Astrocyte (in vitro differentiated cells and primary cell): ENCODE measurements around the gene MLLT11. TPM values are rescaled to one million over a fixed set of nuclear protein-coding genes. Genes with fewer than 3 reads are reported as not detected.
A peak's percentile ranks its signal among the peaks of the same experiment; 100 is the strongest.
"Not testable (repeated sequence)": the region's sequence is repeated elsewhere in the genome, so short reads cannot be mapped to it uniquely, and the experiment has no call there.

Experiments used
- DNase-seq: peaks from one replicate; pipeline ENCODE4 v3.0.0-alpha.2; 2010; ENCODE audit warnings: low read depth
- FAIRE-seq: peaks from 2 replicates; lab custom pipeline; 2011; peaks lifted over from hg19 to GRCh38; lab: Jason Lieb, UNC
- H2AFZ ChIP-seq: 2 replicates; pipeline ENCODE4 v1.6.0; 2012; ENCODE audit warnings: low read depth, low read length, inconsistent platforms
- H3K27ac ChIP-seq: 2 replicates; pipeline ENCODE4 v1.5.1; 2011; ENCODE audit warnings: low read depth, low read length, inconsistent platforms
- H3K27me3 ChIP-seq: 2 replicates; pipeline ENCODE4 v1.6.0; 2011; ENCODE audit warnings: low read length, inconsistent platforms; ENCODE audit not compliant: insufficient read depth
- H3K36me3 ChIP-seq: 2 replicates; pipeline ENCODE4 v1.5.1; 2011; ENCODE audit warnings: low read length, inconsistent platforms; ENCODE audit not compliant: insufficient read depth
- H3K4me1 ChIP-seq: 2 replicates; pipeline ENCODE4 v1.5.1; 2011; ENCODE audit warnings: low read length, inconsistent platforms; ENCODE audit not compliant: insufficient read depth
- H3K4me2 ChIP-seq: 2 replicates; pipeline ENCODE4 v1.6.0; 2012; ENCODE audit warnings: low read length, inconsistent platforms
- H3K4me3 ChIP-seq: 2 replicates; pipeline ENCODE4 v1.5.1; 2011; ENCODE audit warnings: low read depth, mild to moderate bottlenecking, low read length, inconsistent platforms; ENCODE audit not compliant: insufficient read depth
- H3K79me2 ChIP-seq: 2 replicates; pipeline ENCODE4 v1.6.0; 2012; ENCODE audit warnings: mild to moderate bottlenecking, low read length, inconsistent platforms; ENCODE audit not compliant: insufficient read depth
- H3K9ac ChIP-seq: 2 replicates; pipeline ENCODE4 v1.6.0; 2012; ENCODE audit warnings: mild to moderate bottlenecking, low read length, inconsistent platforms
- H3K9me3 ChIP-seq: 2 replicates; pipeline ENCODE4 v1.5.1; 2012; ENCODE audit warnings: low read depth, mild to moderate bottlenecking, low read length, inconsistent platforms; ENCODE audit not compliant: insufficient read depth
- H4K20me1 ChIP-seq: 2 replicates; pipeline ENCODE4 v1.6.0; 2012; ENCODE audit warnings: low read length, inconsistent platforms; ENCODE audit not compliant: insufficient read depth
- H3K27ac Mint-ChIP-seq: one replicate; pipeline ENCODE4 v1.8.0; 2021; ENCODE audit warnings: mild to moderate bottlenecking, mixed read lengths; ENCODE audit not compliant: unreplicated experiment
- H3K27me3 Mint-ChIP-seq: one replicate; pipeline ENCODE4 v1.8.0; 2021; ENCODE audit warnings: low read depth, mixed read lengths; ENCODE audit not compliant: unreplicated experiment
- H3K36me3 Mint-ChIP-seq: one replicate; pipeline ENCODE4 v1.8.0; 2021; ENCODE audit warnings: low read depth, mixed read lengths; ENCODE audit not compliant: unreplicated experiment
- H3K4me1 Mint-ChIP-seq: one replicate; pipeline ENCODE4 v1.8.0; 2021; ENCODE audit warnings: low read depth, mixed read lengths; ENCODE audit not compliant: unreplicated experiment
- H3K4me3 Mint-ChIP-seq: one replicate; pipeline ENCODE4 v1.8.0; 2021; ENCODE audit warnings: mild to moderate bottlenecking, moderate library complexity, mixed read lengths; ENCODE audit not compliant: unreplicated experiment
- H3K9me3 Mint-ChIP-seq: one replicate; pipeline ENCODE4 v1.8.0; 2021; ENCODE audit warnings: mild to moderate bottlenecking, mixed read lengths; ENCODE audit not compliant: unreplicated experiment
- CTCF ChIP-seq: IDR thresholded peaks from 2 replicates; pipeline ENCODE4 v1.5.1; 2011; ENCODE audit warnings: low read depth, mild to moderate bottlenecking, inconsistent platforms, low read length, moderate library complexity; ENCODE audit not compliant: insufficient read depth
- EZH2 ChIP-seq: IDR thresholded peaks from 2 replicates; pipeline ENCODE4 v1.6.1; 2012; ENCODE audit warnings: mild to moderate bottlenecking, low read length, inconsistent platforms; ENCODE audit not compliant: insufficient read depth
- total RNA-seq: library from RNA; stranded (reverse); gene quantifications from 2 replicates; pipeline ENCODE4 v1.2.1, GENCODE V29; 2021

MLLT11 gene
- total RNA-seq, 1 donor from 2014 or later = 77.4 TPM

GRCh38 chr1:151072224-151072623 lies 12.0 kb downstream of the MLLT11 start:
- TF ChIP-seq CTCF = no peak
- no peak for TF ChIP-seq EZH2
- H3K27ac Mint-ChIP-seq = peak overlapping the region; percentile 20
- no peak for FAIRE-seq

GRCh38 chr1:151085953-151086559 lies 25.9 kb downstream of the MLLT11 start:
- no peaks in the 10 kb centered on the region for H3K4me1 Mint-ChIP-seq
- H3K4me3 Mint-ChIP-seq = no peak overlapping the region
- no peaks in the 10 kb centered on the region for H4K20me1 ChIP-seq
- no peaks in the 10 kb centered on the region for H3K79me2 ChIP-seq
- no peaks in the 10 kb centered on the region for H3K9me3 Mint-ChIP-seq
- H3K27ac Mint-ChIP-seq = no peak overlapping the region
- DNase-seq (no peak), FAIRE-seq (no peak)
- TF ChIP-seq CTCF = no peak
- TF ChIP-seq EZH2 = no peak
- no peaks in the 10 kb centered on the region for H3K4me1 ChIP-seq
- H3K27ac ChIP-seq = no peak overlapping the region
- H3K4me2 ChIP-seq = no peak overlapping the region
- no peak overlapping the region for H3K9ac ChIP-seq
- no peaks in the 10 kb centered on the region for H3K36me3 Mint-ChIP-seq
- H3K4me3 ChIP-seq = no peak overlapping the region
- no peaks in the 10 kb centered on the region for H3K36me3 ChIP-seq
- no peaks in the 10 kb centered on the region for H3K27me3 Mint-ChIP-seq
- H2AFZ ChIP-seq = no peak overlapping the region
- H3K9me3 ChIP-seq = no peaks in the 10 kb centered on the region
- H3K27me3 ChIP-seq = no peaks in the 10 kb centered on the region

More at GRCh38 chr1:151072224-151072623, 12.0 kb downstream of the MLLT11 start:
- H2AFZ ChIP-seq = no peak overlapping the region
- no peaks in the 10 kb centered on the region for H3K9me3 ChIP-seq
- H3K4me1 ChIP-seq = peaks cover 2% of the 10 kb centered on the region
- peaks cover 5% of the 10 kb centered on the region for H4K20me1 ChIP-seq
- no peak overlapping the region for H3K27ac ChIP-seq
- no peak overlapping the region for H3K4me2 ChIP-seq
- peaks cover 25% of the 10 kb centered on the region for H3K79me2 ChIP-seq
- peaks cover 14% of the 10 kb centered on the region for H3K36me3 Mint-ChIP-seq
- peaks cover 9% of the 10 kb centered on the region for H3K4me1 Mint-ChIP-seq
- H3K9ac ChIP-seq = no peak overlapping the region
- peaks cover 13% of the 10 kb centered on the region for H3K36me3 ChIP-seq
- DNase-seq = no peak
- no peak overlapping the region for H3K4me3 ChIP-seq
- H3K9me3 Mint-ChIP-seq = no peaks in the 10 kb centered on the region
- no peaks in the 10 kb centered on the region for H3K27me3 Mint-ChIP-seq
- H3K4me3 Mint-ChIP-seq = no peak overlapping the region
- no peaks in the 10 kb centered on the region for H3K27me3 ChIP-seq

- not testable (repeated sequence) for H3K9me3 ChIP-seq, H3K4me1 ChIP-seq, H3K36me3 Mint-ChIP-seq, H3K27me3 ChIP-seq, H3K9me3 Mint-ChIP-seq, H3K27me3 Mint-ChIP-seq, DNase-seq, H3K4me3 ChIP-seq, H3K4me2 ChIP-seq, H2AFZ ChIP-seq, H3K36me3 ChIP-seq, H3K79me2 ChIP-seq, H3K9ac ChIP-seq, H3K27ac ChIP-seq, H3K27ac Mint-ChIP-seq, FAIRE-seq, H3K4me1 Mint-ChIP-seq, H3K4me3 Mint-ChIP-seq, H4K20me1 ChIP-seq
These were observed 37.2 kb downstream of the MLLT11 start for GRCh38 chr1:151097426-151097825.
